ELR (cell line): ENCODE measurements around the gene CETP.
"Not testable (repeated sequence)": the region's sequence is repeated elsewhere in the genome, so short reads cannot be mapped to it uniquely, and the experiment has no call there.

ENCODE experiments used
- DNase-seq: peaks from one replicate; pipeline ENCODE4 v3.0.0-alpha.2; 2015; ENCODE audit warnings: low read depth

The CETP gene

GRCh38 chr16:56960681-56961281, 969 bp upstream of the CETP start:
- no peak for DNase-seq

DNA sequence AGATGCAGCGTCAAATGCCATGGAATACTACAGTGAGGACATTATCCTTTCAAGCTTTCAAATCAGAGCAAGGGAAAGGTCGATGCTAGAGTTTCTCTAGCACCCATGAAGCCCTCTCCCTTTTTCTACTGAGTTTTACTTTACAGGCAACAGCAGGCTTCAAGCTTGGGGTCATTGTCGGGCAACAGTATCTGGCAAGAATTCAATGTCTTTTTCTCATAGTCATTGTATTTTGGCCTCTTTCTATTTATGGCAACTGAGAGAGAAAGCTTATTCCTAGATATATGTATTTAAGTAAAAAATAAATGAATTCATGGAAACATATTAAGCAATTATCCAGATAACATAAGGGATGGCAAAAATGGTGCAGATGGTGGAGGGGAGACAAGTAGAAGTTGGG, 364 bp upstream of the CETP start:
- no peak for DNase-seq

- DNase-seq, result peak; percentile 92
Measured at GRCh38 chr16:56964243-56965148, 2.7 kb downstream of the CETP start.

GRCh38 chr16:56965149-56966092, 3.7 kb downstream of the CETP start:
- peak; percentile 39 for DNase-seq

- no peak for DNase-seq
Measured at GRCh38 chr16:56966093-56966475, 4.3 kb downstream of the CETP start.

DNA sequence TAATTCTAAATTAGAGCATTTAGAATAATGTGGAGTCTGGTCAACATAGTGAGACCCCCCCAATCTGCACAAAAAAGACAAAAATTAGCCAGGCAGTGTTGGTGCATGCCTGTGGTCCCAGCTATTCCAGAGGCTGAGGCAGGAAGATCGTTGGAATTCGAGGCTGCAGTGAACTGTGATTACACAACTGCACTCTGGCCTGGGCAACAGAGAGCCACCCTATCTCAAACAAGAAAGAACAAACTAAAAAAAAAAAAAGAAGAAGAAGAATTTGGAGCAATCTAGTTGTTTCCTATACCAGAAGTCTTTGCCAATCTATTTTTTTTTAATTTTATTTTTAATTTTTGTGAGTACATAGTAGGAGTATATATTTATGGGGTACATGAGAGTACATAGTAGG, 6.0 kb downstream of the CETP start:
- DNase-seq, result no peak

DNA sequence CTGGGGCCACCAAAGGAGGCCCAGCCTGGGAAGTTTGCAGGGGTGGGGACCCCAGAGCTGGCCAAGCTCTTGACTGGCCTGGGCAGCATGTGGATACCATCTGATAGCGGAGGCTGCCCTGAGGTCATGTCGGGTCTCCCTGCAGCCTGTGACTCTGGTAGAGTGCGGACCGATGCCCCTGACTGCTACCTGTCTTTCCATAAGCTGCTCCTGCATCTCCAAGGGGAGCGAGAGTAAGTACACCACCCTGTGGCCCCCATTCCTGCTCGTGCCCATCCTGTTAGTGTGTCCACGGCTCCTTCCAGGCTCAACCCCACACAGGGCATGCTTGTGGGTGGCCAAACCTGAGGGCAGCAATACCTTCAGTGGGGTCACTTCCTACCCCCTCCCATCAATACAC, 8.0 kb downstream of the CETP start:
- no peak for DNase-seq

DNA sequence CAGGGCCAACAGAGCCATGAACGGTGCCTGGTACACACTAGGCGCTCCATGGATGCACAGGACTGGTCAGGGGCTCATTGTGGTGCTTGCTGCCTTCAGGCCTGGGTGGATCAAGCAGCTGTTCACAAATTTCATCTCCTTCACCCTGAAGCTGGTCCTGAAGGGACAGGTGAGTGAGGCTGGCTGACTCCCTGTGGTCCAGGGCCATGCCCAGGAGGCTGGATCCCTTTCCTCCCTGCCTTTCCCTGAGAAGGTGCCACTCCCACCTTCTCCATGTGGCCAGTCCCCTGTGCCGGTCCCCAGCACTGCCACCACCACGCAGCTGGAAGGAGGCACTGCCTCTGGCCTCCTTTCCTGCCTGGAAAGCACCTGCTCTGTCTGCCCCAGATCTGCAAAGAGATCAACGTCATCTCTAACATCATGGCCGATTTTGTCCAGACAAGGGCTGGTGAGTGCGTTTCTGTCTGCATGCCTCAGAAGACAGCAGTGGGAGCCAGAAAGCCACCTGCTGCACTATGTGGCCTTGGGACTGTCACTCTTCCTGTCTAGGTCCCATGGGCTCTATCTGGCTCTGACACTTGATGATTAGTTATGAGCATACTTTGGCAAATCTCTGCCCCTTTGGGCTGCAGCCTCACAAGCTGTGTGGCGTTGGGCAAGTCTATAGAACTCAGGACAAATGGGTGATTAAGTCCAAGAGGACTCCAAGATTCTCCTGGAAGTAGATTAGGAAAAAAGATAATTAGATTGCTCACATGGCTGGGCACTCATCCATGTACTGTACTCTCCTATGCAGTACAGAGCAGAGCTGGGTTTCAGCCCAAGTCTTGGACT, 9.4 kb downstream of the CETP start:
- DNase-seq, result peak; percentile 30

- DNase-seq, result no peak
Measured at GRCh38 chr16:56971768-56972043, 10.0 kb downstream of the CETP start.

GRCh38 chr16:56972403-56973293, 10.9 kb downstream of the CETP start:
- DNase-seq, result no peak

DNA sequence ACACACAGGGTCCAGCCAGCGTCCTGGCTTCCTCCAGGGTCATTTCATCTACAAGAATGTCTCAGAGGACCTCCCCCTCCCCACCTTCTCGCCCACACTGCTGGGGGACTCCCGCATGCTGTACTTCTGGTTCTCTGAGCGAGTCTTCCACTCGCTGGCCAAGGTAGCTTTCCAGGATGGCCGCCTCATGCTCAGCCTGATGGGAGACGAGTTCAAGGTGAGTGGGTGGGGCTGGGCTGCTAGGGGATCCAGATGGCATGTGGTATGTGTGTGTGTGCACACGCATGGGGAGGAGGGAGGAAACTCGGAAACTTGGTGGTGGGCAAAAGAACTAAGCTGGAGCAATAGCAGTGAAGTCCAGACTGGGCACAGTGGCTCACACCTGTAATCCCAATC, 11.5 kb downstream of the CETP start:
- no peak for DNase-seq

- DNase-seq, result not testable (repeated sequence)
Measured at GRCh38 chr16:56973899-56974298, 12.1 kb downstream of the CETP start.

GRCh38 chr16:56974549-56975300, 13.0 kb downstream of the CETP start:
- DNase-seq, result no peak

DNA sequence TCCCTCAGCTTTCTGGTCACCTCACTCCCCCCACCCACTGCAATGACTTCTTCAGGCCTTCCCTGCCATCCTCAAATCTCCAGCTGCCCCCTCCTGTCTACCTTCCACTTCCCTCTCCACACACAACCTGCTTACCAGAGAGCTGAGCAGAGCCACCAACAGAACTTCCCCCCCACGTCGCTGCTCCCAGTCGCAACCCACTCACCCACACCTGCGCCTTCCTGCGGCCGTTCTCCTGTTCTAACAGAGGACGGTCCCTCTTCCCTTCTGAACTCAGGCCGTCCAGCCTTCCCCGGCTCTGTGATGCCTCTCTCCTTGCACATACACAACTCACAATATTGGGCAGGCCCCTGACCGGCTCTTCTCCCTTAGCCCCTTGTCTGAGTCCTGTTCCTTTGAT, 14.0 kb downstream of the CETP start:
- DNase-seq, result no peak

GRCh38 chr16:56977216-56977615, 15.5 kb downstream of the CETP start:
- DNase-seq, result no peak

- DNase-seq, result no peak
Measured at GRCh38 chr16:56977823-56978430, 16.2 kb downstream of the CETP start.

- no peak for DNase-seq
Measured at GRCh38 chr16:56980201-56980535, 18.4 kb downstream of the CETP start.

GRCh38 chr16:56980792-56981724, 19.3 kb downstream of the CETP start:
- no peak for DNase-seq
